Stimulated activated CD4-positive, alpha-beta T cell treated with anti-CD3 and anti-CD28 coated beads, Interleukin-12 subunit alpha, Interleukin-12 subunit beta, amount 100 ng/mL, for 24 hours (primary cell): ENCODE data around the gene ZIK1.

Experiments
- DNase-seq, 2 experiments: peaks; one replicate each; pipeline ENCODE4 v3.0.0-alpha.2; 2020; ENCODE audit warnings: low read depth in 2 of 2

ZIK1 gene

GRCh38 chr19:57611113-57611512 is 27.2 kb downstream of the ZIK1 start:
- DNase-seq = no peak

GRCh38 chr19:57613941-57614743 is 30.2 kb downstream of the ZIK1 start, which contains the start of gene ZNF134:
Gene ZNF134 (plus strand): TSS chr19:57614242. CDS start chr19:57619469, 5,227 bp downstream.
- peak; percentile 81 for DNase-seq

GRCh38 chr19:57615346-57615745 is 31.4 kb downstream of the ZIK1 start:
- no peak for DNase-seq

- no peak for DNase-seq
These were observed 36.9 kb downstream of the ZIK1 start for GRCh38 chr19:57620673-57621348.

GRCh38 chr19:57623091-57623490 is 39.1 kb downstream of the ZIK1 start:
- no peak for DNase-seq

GRCh38 chr19:57632987-57633831 is 49.3 kb downstream of the ZIK1 start, which contains the start of gene ZNF211:
Gene ZNF211 (plus strand): TSS chr19:57633168. CDS start chr19:57633347, 179 bp downstream.
- peak; percentile 70 to 77 for DNase-seq

- no peak for DNase-seq
These were observed 49.8 kb downstream of the ZIK1 start for GRCh38 chr19:57633832-57634131.

- no peak for DNase-seq
These were observed 53.4 kb downstream of the ZIK1 start for GRCh38 chr19:57637379-57637778.

- no peak for DNase-seq
These were observed 57.8 kb downstream of the ZIK1 start for GRCh38 chr19:57641715-57642234.

GRCh38 chr19:57642396-57643046 is 58.6 kb downstream of the ZIK1 start:
- no peak for DNase-seq
